ENCODE data around the gene UMPS.

DNA sequence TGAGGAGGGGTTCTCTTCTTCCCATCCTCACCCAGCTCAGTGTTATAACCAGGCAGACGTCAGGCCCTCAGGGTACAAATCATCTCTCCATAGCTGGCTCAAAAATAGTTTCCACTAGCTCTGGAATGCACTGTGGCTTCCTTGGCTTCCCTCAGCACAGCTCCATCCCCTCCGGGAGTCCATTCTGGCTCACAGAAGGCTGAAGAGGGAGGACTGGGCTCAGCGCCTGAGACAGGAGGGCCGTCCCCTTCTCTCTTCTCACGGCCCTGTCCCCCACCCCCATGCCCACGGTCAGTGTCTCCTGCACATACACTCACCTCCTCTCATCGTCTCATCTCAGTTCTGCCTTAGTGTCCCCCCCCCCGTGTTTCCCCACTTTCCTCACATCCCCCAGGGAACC, 50.1 kb downstream of the UMPS start:
- TF ChIP-seq CEBPB (IDR thresholded peaks at IDR 0.05): no peak
- no peak for TF ChIP-seq TEAD4 (IDR thresholded peaks at IDR 0.05)
